WERI-Rb-1 (cell line): ENCODE data around the gene PRKAG3.

Source experiments
- DNase-seq: peaks from one replicate; pipeline ENCODE4 v3.0.0-alpha.2; 2020
- H3K27ac ChIP-seq: fragments of 250-450 bp; sonication (Bioruptor Pico); 2 replicates; pipeline ENCODE4 v1.5.1; 2020; ENCODE audit warnings: mild to moderate bottlenecking, moderate library complexity
- H3K27me3 ChIP-seq: fragments of 250-450 bp; sonication (Bioruptor Pico); 2 replicates; pipeline ENCODE4 v1.5.1; 2021; ENCODE audit warnings: mild to moderate bottlenecking, low read depth, moderate library complexity; ENCODE audit not compliant: insufficient read depth, severe bottlenecking
- H3K36me3 ChIP-seq: fragments of 250-450 bp; sonication (Bioruptor Pico); 2 replicates; pipeline ENCODE4 v1.5.1; 2020; ENCODE audit warnings: mild to moderate bottlenecking, moderate library complexity
- H3K4me3 ChIP-seq: 2 replicates; pipeline ENCODE4 v1.5.1; 2011; ENCODE audit warnings: low read depth, mild to moderate bottlenecking, control low read depth, low read length
- H3K9me3 ChIP-seq: fragments of 250-450 bp; sonication (Bioruptor Pico); 2 replicates; pipeline ENCODE4 v1.5.1; 2021; ENCODE audit warnings: mild to moderate bottlenecking, moderate library complexity; ENCODE audit not compliant: severe bottlenecking
- CTCF ChIP-seq: IDR thresholded peaks from 2 replicates; pipeline ENCODE4 v1.5.1; 2011; ENCODE audit warnings: low read depth, mild to moderate bottlenecking, control low read depth, inconsistent platforms, low read length

Gene PRKAG3

DNA sequence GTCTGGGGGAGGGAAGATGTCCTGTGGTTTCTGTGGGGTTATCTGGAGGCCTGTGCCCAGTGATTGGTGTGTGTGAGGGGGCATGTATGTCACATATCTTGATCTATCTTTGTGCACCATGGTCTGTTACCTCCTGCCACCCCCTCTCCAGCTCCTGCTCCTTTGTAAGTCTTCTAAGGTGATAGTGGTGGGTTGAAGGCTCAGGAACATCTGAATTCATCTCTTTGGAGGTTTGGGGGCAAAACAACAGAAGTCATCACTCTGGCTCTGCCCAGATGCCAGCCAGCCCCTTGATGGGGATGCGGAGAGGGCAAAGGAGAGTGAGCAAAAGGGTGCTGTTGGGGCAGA, 25.3 kb upstream of the PRKAG3 start:
- H3K27ac ChIP-seq: no peak overlapping the region
- H3K27me3 ChIP-seq: peaks cover 18% of the 10 kb centered on the region
- no peak overlapping the region for H3K4me3 ChIP-seq
- H3K9me3 ChIP-seq: no peaks in the 10 kb centered on the region
- no peak for TF ChIP-seq CTCF
- H3K36me3 ChIP-seq: no peaks in the 10 kb centered on the region
- DNase-seq: no peak

DNA sequence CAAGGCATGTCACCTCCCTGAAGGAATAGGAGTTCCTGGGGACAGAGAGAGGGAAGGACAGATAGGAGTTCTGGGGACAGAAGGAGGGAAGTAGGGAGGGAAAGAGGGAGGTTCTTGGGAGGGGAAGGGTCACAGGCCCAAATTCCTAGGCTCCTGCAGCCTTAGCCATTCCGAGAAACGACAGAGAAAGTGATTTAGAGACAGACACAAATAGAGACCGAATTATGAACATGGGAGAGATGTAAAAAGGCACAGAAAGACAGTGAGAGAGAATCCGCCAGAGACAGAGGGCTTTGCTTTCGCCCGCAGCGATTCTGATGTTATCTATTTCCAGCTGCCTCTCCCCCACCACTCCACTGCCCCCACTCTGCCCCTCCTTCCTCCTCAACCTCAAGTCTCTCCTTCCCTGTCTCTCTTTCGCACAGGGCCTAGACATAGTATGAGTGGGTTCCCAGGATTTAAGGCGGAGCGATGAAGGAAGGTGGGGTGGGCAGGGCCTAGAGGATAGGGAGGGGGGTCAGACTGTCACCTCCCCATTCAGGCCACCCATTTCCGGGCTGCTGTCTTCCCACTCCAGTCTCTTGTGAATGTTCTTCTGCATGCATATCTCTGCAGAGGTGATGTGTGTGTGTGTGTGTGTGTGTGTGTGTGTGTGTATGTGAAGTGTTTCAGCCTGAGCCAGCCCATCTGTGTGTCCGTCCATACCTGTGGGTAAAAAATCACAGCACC, 24.7 kb upstream of the PRKAG3 start:
- H3K36me3 ChIP-seq: no peaks in the 10 kb centered on the region
- DNase-seq: no peak
- TF ChIP-seq CTCF: no peak
- peaks cover 18% of the 10 kb centered on the region for H3K27me3 ChIP-seq
- H3K4me3 ChIP-seq: no peak overlapping the region
- H3K9me3 ChIP-seq: no peaks in the 10 kb centered on the region
- no peak overlapping the region for H3K27ac ChIP-seq

GRCh38 chr2:218855305-218856166, 23.9 kb upstream of the PRKAG3 start:
- TF ChIP-seq CTCF: no peak
- H3K36me3 ChIP-seq: no peaks in the 10 kb centered on the region
- H3K4me3 ChIP-seq: no peak overlapping the region
- H3K27me3 ChIP-seq: peaks cover 18% of the 10 kb centered on the region
- H3K27ac ChIP-seq: no peak overlapping the region
- no peaks in the 10 kb centered on the region for H3K9me3 ChIP-seq
- DNase-seq: peak; percentile 4

GRCh38 chr2:218854860-218855259, 23.3 kb upstream of the PRKAG3 start:
- no peak for TF ChIP-seq CTCF
- H3K4me3 ChIP-seq: no peak overlapping the region
- no peak for DNase-seq
- no peak overlapping the region for H3K27ac ChIP-seq
- peaks cover 12% of the 10 kb centered on the region for H3K27me3 ChIP-seq
- no peaks in the 10 kb centered on the region for H3K36me3 ChIP-seq
- no peaks in the 10 kb centered on the region for H3K9me3 ChIP-seq

- H3K36me3 ChIP-seq: no peaks in the 10 kb centered on the region
- peaks cover 5% of the 10 kb centered on the region for H3K27me3 ChIP-seq
- TF ChIP-seq CTCF: no peak
- H3K4me3 ChIP-seq: no peak overlapping the region
- H3K9me3 ChIP-seq: no peaks in the 10 kb centered on the region
- H3K27ac ChIP-seq: no peak overlapping the region
- peak; percentile 65 for DNase-seq
These were observed 22.2 kb upstream of the PRKAG3 start for GRCh38 chr2:218853766-218854165.
